ENCODE measurements around the gene GPC6.
A peak's percentile ranks its signal among the peaks of the same experiment; 100 is the strongest.

The GPC6 gene

DNA sequence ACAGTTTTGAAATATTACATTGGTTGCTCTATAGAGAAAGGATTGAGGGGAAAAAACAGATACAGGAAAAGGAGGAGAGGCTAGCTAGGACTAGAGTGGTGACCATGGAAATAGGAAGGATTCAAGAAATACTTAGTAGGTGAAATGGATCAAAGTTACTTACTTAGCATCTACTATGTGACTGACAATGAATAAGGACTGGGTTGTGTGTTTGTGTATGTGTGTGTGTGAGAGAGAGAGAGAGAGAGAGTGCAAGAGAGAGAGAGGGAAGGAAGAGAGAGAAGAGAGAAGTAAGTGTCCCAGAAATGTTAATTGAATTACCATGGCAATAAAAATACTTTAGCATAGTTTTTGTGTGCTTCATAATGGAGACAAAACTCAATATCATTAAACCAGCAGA is 7.9 kb downstream of the GPC6 start:
- no peak overlapping the region for H3K9ac ChIP-seq (ENCODE audit: low read length)
- H3K4me1 ChIP-seq (ENCODE audit: control insufficient read depth, insufficient read depth, low read depth, low read length), result peaks cover 4% of the 10 kb centered on the region
- H3K27ac ChIP-seq (ENCODE audit: low read length, poor library complexity, severe bottlenecking), result no peak overlapping the region
- H2BK5ac ChIP-seq (ENCODE audit: low read depth, low read length, poor library complexity, severe bottlenecking), result no peak overlapping the region
- no peaks in the 10 kb centered on the region for H3K27me3 ChIP-seq (ENCODE audit: control insufficient read depth in 1 of 2, insufficient read depth in 1 of 2, low read length in 2 of 2)
- no peak overlapping the region for H3K4me3 ChIP-seq (ENCODE audit: insufficient read depth in 1 of 2, low read depth in 1 of 2, low read length in 2 of 2)
- H3K4ac ChIP-seq (ENCODE audit: low read depth in 1 of 2, low read length in 2 of 2), result no peak overlapping the region
- H2BK15ac ChIP-seq (ENCODE audit: low read depth, poor library complexity, severe bottlenecking), result no peak overlapping the region
- H2AK5ac ChIP-seq (ENCODE audit: low read length, severe bottlenecking), result no peak overlapping the region
- H4K91ac ChIP-seq (ENCODE audit: low read length), result no peak overlapping the region
- H4K8ac ChIP-seq (ENCODE audit: low read length), result no peak overlapping the region
- H2BK12ac ChIP-seq (ENCODE audit: low read length in 2 of 2), result no peak overlapping the region
- peaks cover 20% of the 10 kb centered on the region for H3K9me3 ChIP-seq (ENCODE audit: control insufficient read depth, low read length)
- H3K23ac ChIP-seq (ENCODE audit: low read length in 2 of 2), result no peak overlapping the region
- DNase-seq, result no peak
- no peak overlapping the region for H3K18ac ChIP-seq (ENCODE audit: low read depth in 1 of 2, low read length in 2 of 2)
- peaks cover 0 to 4% of the 10 kb centered on the region in 2 experiments for H3K36me3 ChIP-seq (ENCODE audit: control insufficient read depth in 1 of 2, insufficient read depth in 2 of 2, low read depth in 1 of 2, low read length in 2 of 2)
- H3K79me1 ChIP-seq (replicated peaks; ENCODE audit: low read length, poor library complexity, severe bottlenecking), result peaks cover 19% of the 10 kb centered on the region
- H2AFZ ChIP-seq (ENCODE audit: low read depth, low read length), result no peak overlapping the region
- no peak overlapping the region for H3K4me2 ChIP-seq (ENCODE audit: low read length, poor library complexity, severe bottlenecking)
- no peak overlapping the region for H3K14ac ChIP-seq (ENCODE audit: low read length in 2 of 2)
- no peak overlapping the region for H2BK120ac ChIP-seq (ENCODE audit: low read depth, low read length)

DNA sequence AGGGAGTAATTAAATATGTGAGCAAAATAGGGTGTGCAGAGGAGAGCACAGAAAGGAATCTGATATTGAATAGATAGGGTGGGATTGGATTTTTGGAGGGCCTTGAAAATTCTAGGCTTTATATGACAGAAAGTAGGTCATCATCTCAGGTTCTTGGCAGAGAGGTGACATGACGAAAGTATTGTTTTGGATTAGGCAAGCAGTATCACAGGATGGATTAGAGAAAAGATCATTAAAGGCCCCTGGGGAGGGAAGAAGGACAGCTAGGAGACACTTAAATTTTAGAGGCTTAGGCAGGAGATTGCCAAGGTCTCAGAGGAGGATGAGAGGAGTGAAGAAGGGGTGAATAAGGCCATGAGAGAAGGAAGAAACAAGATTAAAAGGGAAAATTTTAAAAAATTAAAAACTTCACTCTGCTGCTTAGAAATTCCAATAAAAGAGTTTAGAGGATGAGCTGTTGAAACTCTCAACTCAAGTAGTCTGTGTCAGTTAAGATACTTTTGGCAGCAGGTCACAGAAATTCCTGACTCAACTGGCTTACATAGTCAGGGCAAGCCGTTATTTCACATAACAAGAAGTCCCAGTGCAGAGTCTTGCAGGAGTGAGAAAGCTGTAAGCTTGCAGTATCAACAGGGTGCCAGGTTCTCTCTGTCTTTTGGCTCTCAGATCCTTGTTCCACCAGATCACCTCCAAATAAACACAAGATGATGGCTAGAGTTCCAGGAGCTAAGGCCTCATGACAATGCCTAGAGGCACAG is 8.8 kb downstream of the GPC6 start:
- H2BK15ac ChIP-seq (ENCODE audit: low read depth, poor library complexity, severe bottlenecking), result no peak overlapping the region
- H2BK120ac ChIP-seq (ENCODE audit: low read depth, low read length), result no peak overlapping the region
- peak; percentile 49 for DNase-seq
- H2BK5ac ChIP-seq (ENCODE audit: low read depth, low read length, poor library complexity, severe bottlenecking), result no peak overlapping the region
- H3K9me3 ChIP-seq (ENCODE audit: control insufficient read depth, low read length), result peaks cover 30% of the 10 kb centered on the region
- H3K4ac ChIP-seq (ENCODE audit: low read depth in 1 of 2, low read length in 2 of 2), result peak overlapping the region in 1 of 2 experiments; percentile 67
- H3K14ac ChIP-seq (ENCODE audit: low read length in 2 of 2), result no peak overlapping the region
- no peaks in the 10 kb centered on the region for H3K27me3 ChIP-seq (ENCODE audit: control insufficient read depth in 1 of 2, insufficient read depth in 1 of 2, low read length in 2 of 2)
- H3K4me2 ChIP-seq (ENCODE audit: low read length, poor library complexity, severe bottlenecking), result no peak overlapping the region
- H3K36me3 ChIP-seq (ENCODE audit: control insufficient read depth in 1 of 2, insufficient read depth in 2 of 2, low read depth in 1 of 2, low read length in 2 of 2), result peaks cover 0 to 4% of the 10 kb centered on the region in 2 experiments
- no peak overlapping the region for H3K27ac ChIP-seq (ENCODE audit: low read length, poor library complexity, severe bottlenecking)
- no peak overlapping the region for H4K8ac ChIP-seq (ENCODE audit: low read length)
- H2AK5ac ChIP-seq (ENCODE audit: low read length, severe bottlenecking), result no peak overlapping the region
- H3K79me1 ChIP-seq (replicated peaks; ENCODE audit: low read length, poor library complexity, severe bottlenecking), result peaks cover 19% of the 10 kb centered on the region
- peak overlapping the region; percentile 66 for H3K9ac ChIP-seq (ENCODE audit: low read length)
- no peak overlapping the region for H3K23ac ChIP-seq (ENCODE audit: low read length in 2 of 2)
- H2BK12ac ChIP-seq (ENCODE audit: low read length in 2 of 2), result no peak overlapping the region
- no peak overlapping the region for H2AFZ ChIP-seq (ENCODE audit: low read depth, low read length)
- no peak overlapping the region for H3K18ac ChIP-seq (ENCODE audit: low read depth in 1 of 2, low read length in 2 of 2)
- H3K4me3 ChIP-seq (ENCODE audit: insufficient read depth in 1 of 2, low read depth in 1 of 2, low read length in 2 of 2), result peak overlapping the region in 1 of 2 experiments; percentile 38
- H3K4me1 ChIP-seq (ENCODE audit: control insufficient read depth, insufficient read depth, low read depth, low read length), result peaks cover 4% of the 10 kb centered on the region
- no peak overlapping the region for H4K91ac ChIP-seq (ENCODE audit: low read length)
- 84% methylated on average over 2 of the region's 2 CpGs for WGBS

DNA sequence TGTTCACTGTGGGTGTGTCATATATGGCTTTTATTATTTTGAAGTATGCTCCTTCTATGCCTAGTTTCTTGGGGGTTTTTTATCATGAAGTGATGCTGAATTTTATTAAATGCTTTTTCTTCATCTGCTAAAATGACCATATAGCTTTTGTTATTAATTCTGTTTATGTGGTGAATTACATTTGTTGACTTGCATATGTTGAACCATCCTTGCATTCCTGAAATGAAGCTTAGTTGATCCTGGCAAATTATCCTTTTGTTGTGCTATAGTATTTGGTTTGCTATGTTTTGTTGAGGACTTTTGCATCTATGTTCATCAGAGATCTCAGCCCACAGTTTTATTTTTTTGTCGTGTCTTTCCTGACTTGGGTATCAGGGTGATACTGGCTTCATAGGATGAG is 12.1 kb downstream of the GPC6 start:
- Histone ChIP-seq H3K4me1 (ENCODE audit: control insufficient read depth, insufficient read depth, low read depth, low read length) (peaks cover 8% of the 10 kb centered on the region), H2BK5ac (ENCODE audit: low read depth, low read length, poor library complexity, severe bottlenecking) (no peak overlapping the region), H3K9ac (ENCODE audit: low read length) (no peak overlapping the region), H2BK12ac (ENCODE audit: low read length in 2 of 2) (no peak overlapping the region), H3K18ac (ENCODE audit: low read depth in 1 of 2, low read length in 2 of 2) (no peak overlapping the region), H3K4ac (ENCODE audit: low read depth in 1 of 2, low read length in 2 of 2) (no peak overlapping the region), H4K8ac (ENCODE audit: low read length) (no peak overlapping the region), H3K4me2 (ENCODE audit: low read length, poor library complexity, severe bottlenecking) (no peak overlapping the region), H3K14ac (ENCODE audit: low read length in 2 of 2) (no peak overlapping the region), H3K27me3 (ENCODE audit: control insufficient read depth in 1 of 2, insufficient read depth in 1 of 2, low read length in 2 of 2) (no peaks in the 10 kb centered on the region), H4K91ac (ENCODE audit: low read length) (no peak overlapping the region), H2BK120ac (ENCODE audit: low read depth, low read length) (no peak overlapping the region), H3K9me3 (ENCODE audit: control insufficient read depth, low read length) (peaks cover 32% of the 10 kb centered on the region), H2AFZ (ENCODE audit: low read depth, low read length) (no peak overlapping the region), H2BK15ac (ENCODE audit: low read depth, poor library complexity, severe bottlenecking) (no peak overlapping the region), H3K79me1 (replicated peaks; ENCODE audit: low read length, poor library complexity, severe bottlenecking) (peaks cover 28% of the 10 kb centered on the region), H3K36me3 (ENCODE audit: control insufficient read depth in 1 of 2, insufficient read depth in 2 of 2, low read depth in 1 of 2, low read length in 2 of 2) (peaks cover 0 to 4% of the 10 kb centered on the region in 2 experiments), H2AK5ac (ENCODE audit: low read length, severe bottlenecking) (no peak overlapping the region), H3K27ac (ENCODE audit: low read length, poor library complexity, severe bottlenecking) (no peak overlapping the region), H3K4me3 (ENCODE audit: insufficient read depth in 1 of 2, low read depth in 1 of 2, low read length in 2 of 2) (no peak overlapping the region), H3K23ac (ENCODE audit: low read length in 2 of 2) (no peak overlapping the region)
- WGBS, result 93% methylated on average over 1 of the region's 1 CpG
- no peak for DNase-seq

DNA sequence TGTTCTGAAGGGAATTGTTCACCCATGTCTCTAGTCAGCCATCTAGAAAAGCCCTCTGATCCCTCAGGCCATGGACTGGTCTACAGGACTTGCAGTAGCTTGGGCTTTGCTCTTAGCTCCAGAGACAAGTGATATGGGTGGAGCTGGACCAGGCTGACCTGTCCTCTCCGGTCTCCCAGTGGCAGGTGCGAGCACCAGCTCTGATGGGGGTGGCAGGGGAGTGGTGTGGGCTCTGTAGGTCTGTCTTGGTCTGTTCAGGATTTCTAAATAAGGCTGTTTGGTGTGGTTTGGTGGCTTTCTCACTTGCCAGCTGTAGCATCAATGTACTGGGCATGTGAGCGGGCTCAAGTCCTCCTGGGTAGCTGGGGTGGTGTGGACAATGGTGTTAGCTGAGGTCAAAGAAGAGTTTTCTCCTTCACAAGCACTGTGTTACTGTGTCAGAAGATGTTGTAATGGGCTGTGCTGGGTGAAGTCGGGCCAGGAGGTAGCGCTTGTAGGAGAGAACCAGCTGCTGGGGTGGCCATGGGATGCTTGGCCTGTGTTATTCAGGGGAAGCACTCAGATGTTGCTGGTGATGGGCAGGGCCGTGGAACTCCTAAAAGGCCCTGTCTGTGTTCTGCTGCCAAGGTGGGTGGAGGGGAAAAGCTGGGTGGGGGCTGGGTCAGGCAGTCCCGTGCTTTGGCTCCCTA is 16.9 kb downstream of the GPC6 start:
- peak overlapping the region; percentile 93 for H3K27ac ChIP-seq (ENCODE audit: low read length, poor library complexity, severe bottlenecking)
- peak overlapping the region in 1 of 2 experiments; percentile 73 for H3K4me3 ChIP-seq (ENCODE audit: insufficient read depth in 1 of 2, low read depth in 1 of 2, low read length in 2 of 2)
- H3K9ac ChIP-seq (ENCODE audit: low read length), result peak overlapping the region; percentile 85
- no peak overlapping the region for H2BK12ac ChIP-seq (ENCODE audit: low read length in 2 of 2)
- 96% methylated on average over 7 of the region's 7 CpGs for WGBS
- peaks cover 15% of the 10 kb centered on the region for H3K79me1 ChIP-seq (replicated peaks; ENCODE audit: low read length, poor library complexity, severe bottlenecking)
- H2AFZ ChIP-seq (ENCODE audit: low read depth, low read length), result no peak overlapping the region
- peaks cover 13% of the 10 kb centered on the region for H3K4me1 ChIP-seq (ENCODE audit: control insufficient read depth, insufficient read depth, low read depth, low read length)
- H4K8ac ChIP-seq (ENCODE audit: low read length), result no peak overlapping the region
- no peaks in the 10 kb centered on the region for H3K36me3 ChIP-seq (ENCODE audit: control insufficient read depth in 1 of 2, insufficient read depth in 2 of 2, low read depth in 1 of 2, low read length in 2 of 2)
- peak overlapping the region; percentile 93 for H3K4me2 ChIP-seq (ENCODE audit: low read length, poor library complexity, severe bottlenecking)
- H2AK5ac ChIP-seq (ENCODE audit: low read length, severe bottlenecking), result peak overlapping the region; percentile 63
- H3K27me3 ChIP-seq (ENCODE audit: control insufficient read depth in 1 of 2, insufficient read depth in 1 of 2, low read length in 2 of 2), result no peaks in the 10 kb centered on the region
- H3K4ac ChIP-seq (ENCODE audit: low read depth in 1 of 2, low read length in 2 of 2), result no peak overlapping the region
- peak overlapping the region; percentile 35 for H2BK120ac ChIP-seq (ENCODE audit: low read depth, low read length)
- H3K9me3 ChIP-seq (ENCODE audit: control insufficient read depth, low read length), result peaks cover 22% of the 10 kb centered on the region
- no peak overlapping the region for H2BK15ac ChIP-seq (ENCODE audit: low read depth, poor library complexity, severe bottlenecking)
- DNase-seq, result no peak
- no peak overlapping the region for H3K14ac ChIP-seq (ENCODE audit: low read length in 2 of 2)
- peak overlapping the region in 1 of 2 experiments; percentile 81 for H3K18ac ChIP-seq (ENCODE audit: low read depth in 1 of 2, low read length in 2 of 2)
- no peak overlapping the region for H3K23ac ChIP-seq (ENCODE audit: low read length in 2 of 2)
- H4K91ac ChIP-seq (ENCODE audit: low read length), result no peak overlapping the region
- no peak overlapping the region for H2BK5ac ChIP-seq (ENCODE audit: low read depth, low read length, poor library complexity, severe bottlenecking)

All from mesenchymal stem cell (in vitro differentiated cells and primary cell).